ENCODE results near the gene SND1.

SND1 gene

DNA sequence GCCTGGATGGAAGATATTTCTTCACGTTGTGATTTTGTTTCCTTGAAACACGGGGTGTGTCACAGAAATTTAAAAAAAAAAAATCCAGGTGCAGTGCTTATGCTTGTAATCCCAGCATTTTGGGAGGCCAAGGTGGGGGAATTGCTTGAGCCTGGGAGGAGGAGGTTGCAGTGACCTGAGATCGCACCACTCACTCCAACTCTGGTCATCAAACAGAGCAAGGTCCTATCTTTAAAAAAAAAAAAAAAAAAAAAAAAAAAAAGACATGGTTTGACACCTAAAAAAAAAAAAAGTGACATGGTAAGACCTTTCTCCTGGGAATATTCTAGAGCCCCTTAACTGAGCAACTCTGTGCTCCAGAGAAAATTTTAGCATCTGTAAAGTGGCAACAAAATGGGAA lies 388.2 kb downstream of the SND1 start:
- no peak for DNase-seq (ENCODE audit: low read depth in 2 of 2)

DNA sequence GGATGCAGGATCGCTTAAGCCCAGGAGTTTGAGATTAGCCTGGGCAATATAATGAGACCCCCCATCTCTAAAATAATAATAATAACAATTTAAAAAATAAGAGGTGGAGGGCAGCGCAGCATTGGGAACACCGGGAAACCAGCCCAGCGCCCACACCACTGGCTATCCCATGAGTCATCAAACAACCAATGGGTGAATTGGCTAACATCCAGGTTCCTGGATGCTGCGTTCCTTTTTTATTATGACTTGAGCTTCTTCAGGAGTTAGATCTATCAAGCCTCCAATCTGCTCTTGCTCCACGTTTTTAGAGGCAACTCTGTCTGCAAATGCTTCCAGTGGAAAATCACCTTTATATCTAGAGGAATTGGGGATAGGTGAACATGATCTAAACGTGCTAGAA lies 389.2 kb downstream of the SND1 start:
- no peak for DNase-seq (ENCODE audit: low read depth in 2 of 2)

DNA sequence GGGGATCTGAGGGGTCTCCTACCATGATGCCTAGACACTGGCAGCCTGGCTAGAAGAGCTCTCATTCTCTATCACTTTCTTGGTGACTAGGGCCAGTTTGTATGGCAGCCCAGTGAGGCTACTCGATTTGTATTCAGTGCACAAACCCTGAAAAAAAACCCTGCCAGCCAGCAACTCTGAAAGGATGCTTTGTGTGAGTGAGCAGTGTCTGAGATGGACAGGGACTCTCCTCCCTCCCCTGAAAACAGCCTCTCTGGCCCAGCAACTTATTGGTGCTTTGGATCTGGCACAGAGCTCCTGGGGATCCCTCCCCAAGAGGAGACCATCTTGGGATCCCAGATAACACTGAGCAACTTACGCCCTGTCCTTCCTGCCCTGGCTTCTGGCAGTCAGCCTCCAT lies 390.0 kb downstream of the SND1 start:
- no peak for DNase-seq (ENCODE audit: low read depth in 2 of 2)

DNA sequence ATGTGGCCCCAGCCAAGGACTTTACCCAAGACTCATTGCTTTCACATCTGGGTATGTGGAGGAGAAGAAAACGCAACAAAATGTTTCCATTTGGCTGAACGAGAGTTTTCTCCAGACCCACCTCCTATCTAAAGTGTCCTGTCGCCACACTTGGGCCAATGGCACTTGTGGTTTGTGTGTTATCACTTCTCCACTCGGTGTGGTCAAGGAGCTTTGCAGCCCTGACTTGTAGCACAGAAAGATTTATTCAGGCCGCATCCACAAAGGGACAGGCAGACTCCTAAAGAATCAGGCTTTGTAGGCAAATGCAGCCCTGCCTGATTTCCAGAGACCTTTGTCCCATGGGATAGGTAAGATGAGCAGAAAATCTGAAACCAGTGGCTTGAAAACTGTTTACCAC lies 392.1 kb downstream of the SND1 start:
- no peak for DNase-seq (ENCODE audit: low read depth in 2 of 2)

DNA sequence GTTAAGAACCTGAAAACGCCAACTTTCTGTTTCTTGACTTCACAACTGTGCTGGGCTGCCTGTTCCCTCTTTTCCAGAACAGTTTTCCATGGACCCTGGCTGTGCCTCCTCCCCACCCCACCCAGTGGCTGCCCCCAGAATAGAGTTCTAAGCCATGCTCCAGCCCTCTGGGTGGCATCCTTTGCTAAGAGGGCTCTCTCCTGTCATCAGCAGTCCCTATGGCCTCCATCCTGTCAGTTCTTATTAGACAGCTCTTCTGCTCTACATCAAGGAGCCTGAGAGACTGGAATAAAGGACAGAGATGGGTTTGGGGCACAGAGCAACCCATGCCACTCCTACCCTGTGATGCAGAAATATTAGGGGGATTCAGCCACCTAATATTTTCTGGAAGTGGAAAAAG lies 393.2 kb downstream of the SND1 start:
- DNase-seq (ENCODE audit: low read depth in 2 of 2) = no peak

DNA sequence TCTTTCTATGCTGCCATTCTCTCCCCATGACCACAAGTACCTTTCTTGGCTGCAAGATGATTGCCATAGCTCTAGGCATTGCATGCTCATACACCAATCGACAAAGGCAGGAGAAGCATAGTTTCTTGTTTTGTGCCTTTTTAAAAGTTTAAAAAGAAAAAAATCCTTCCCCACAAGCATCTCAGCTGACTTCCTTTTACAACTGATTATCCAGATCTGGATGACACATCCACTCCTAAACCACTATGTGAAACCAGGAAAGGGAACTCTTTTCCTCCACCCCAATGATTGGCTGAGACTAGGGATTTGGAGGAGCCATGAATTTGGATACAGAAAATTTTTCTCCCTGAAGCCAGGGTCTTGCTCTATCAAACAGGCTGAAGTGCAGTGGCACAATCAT lies 393.8 kb downstream of the SND1 start:
- no peak for DNase-seq (ENCODE audit: low read depth in 2 of 2)

DNA sequence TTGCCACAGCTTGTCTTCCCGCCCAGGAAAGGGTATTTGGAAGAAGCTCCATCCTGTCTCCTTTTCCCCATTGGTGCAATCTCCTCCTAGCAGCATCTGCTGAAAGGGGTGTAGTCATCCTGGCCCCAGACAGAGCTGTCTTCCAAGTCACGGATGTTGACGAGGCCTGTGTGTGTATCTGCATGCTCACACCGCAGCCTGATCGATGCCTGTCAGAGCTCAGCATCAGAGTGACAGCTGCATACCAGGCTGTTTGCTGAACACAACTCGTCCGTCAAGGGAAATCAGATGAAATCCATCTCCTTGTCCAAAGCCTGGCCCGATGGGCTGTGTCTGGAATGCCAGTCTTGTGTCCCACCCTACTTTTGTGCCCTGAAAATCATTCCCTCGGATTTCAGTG lies 400.4 kb downstream of the SND1 start:
- no peak for DNase-seq (ENCODE audit: low read depth in 2 of 2)

DNA sequence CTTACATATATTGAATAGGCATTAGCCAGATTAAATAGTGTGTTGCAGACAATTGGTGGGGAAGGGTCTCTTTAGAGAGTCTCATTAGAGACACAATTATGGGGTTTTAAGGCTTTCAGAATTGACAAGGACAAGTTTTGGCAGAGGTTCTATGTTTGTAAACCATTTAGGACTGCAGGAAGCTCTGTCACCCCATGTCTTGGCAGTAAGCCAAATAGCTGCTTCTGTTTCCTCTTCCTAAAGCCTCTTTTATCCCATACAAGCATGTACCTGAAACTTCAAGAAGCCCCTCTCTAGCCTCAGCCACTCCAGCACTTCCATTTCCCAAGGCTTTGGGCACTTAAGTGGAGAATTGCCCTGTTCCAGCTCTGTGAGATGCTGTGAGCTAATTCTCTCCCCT lies 401.0 kb downstream of the SND1 start:
- DNase-seq (ENCODE audit: low read depth in 2 of 2) = no peak

DNA sequence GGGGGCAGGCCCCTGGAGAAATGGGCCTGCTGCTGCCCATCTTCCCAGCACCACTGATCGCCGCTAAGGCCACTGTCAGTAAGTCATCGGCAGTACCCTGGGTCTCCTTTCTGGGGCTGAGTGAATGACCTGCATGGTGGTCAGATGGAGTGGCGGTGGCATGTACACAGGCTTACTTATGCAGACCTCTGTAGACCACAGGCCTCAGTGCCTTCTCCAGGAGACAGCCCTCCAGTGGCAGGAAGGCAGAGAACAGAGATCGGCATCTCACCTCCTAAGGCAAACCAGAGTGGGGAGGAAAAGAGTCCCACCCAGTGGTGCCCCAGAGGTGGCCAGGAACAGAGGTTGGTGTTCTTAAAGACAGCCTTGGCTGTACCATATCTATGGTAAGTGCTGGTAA lies 402.0 kb downstream of the SND1 start:
- DNase-seq (ENCODE audit: low read depth in 2 of 2) = no peak

DNA sequence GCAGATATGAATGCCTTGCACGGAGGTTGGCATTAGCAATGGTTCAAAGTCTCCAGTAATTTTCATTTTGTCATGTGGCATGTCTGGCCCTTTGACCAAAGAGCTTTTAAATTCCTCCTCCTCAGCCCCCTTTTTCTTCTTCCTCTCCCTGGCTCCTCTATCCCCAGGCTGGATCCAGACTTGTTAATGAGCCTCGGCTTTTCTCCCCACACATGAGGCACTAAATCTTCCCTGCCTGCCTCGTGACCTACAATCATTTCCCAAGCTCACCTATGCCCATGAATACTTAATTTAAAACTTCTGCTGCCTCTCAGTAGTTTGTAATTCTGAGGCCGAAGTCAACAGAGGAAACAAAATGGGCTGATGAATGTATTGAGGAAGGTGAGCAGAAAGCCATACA lies 402.5 kb downstream of the SND1 start:
- DNase-seq (ENCODE audit: low read depth in 2 of 2) = no peak

DNA sequence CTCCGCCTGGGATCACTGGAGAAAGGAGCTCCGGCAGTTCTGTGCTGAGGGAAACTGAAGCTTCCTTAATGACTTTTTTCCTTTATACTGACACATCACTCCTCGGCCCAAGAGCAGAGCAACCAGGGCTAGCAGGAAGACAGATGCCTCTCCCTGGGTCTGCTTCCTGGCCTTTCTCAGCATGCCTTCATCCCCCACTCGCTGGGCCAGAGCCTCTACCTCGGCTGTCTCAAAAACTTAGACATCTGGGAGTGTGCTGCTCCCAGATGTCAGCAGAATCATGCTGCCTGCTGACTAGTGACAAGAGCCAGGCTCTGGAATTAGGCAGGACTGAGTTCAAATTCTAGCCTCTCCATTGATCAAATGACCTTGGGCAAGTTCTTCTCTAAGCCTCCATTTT lies 403.6 kb downstream of the SND1 start:
- no peak for DNase-seq (ENCODE audit: low read depth in 2 of 2)

DNA sequence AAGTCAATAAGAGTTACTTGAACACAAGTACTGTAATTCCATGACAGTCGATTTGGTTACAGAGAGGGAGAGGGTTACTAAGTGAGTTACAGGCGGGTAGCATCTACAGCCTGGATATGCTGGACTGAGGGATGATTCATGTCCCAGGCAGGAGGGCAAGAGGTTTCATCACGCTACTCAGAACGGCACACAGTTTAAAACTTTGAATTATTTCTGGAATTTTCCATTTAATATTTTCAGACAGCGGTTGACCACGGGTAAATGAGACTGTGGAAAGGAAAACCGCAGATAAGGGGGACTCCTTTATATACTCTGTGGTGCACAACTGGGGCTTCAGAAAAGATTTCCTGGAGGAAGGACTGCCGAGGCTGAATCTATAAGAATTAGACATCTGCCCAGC lies 404.9 kb downstream of the SND1 start:
- no peak for DNase-seq (ENCODE audit: low read depth in 2 of 2)

DNA sequence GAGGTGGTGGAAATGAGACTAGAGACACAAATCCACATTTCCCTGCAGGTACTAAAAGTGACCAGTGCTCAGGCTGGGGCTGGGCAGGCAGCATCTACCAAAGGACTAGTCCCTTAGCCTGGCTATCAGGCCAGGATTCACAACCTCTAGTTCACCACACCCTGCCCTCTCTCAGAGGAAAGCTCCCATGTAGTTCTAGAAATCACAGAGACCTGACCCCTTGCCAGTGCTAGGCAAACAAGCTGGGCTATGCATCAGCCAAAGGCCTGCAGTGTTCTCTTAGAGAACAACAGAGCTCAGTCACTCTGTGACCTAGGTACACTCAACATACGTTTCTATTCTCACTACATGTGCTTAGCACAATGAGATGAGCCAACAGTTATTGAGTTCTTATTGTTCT lies 405.9 kb downstream of the SND1 start:
- no peak for DNase-seq (ENCODE audit: low read depth in 2 of 2)

DNA sequence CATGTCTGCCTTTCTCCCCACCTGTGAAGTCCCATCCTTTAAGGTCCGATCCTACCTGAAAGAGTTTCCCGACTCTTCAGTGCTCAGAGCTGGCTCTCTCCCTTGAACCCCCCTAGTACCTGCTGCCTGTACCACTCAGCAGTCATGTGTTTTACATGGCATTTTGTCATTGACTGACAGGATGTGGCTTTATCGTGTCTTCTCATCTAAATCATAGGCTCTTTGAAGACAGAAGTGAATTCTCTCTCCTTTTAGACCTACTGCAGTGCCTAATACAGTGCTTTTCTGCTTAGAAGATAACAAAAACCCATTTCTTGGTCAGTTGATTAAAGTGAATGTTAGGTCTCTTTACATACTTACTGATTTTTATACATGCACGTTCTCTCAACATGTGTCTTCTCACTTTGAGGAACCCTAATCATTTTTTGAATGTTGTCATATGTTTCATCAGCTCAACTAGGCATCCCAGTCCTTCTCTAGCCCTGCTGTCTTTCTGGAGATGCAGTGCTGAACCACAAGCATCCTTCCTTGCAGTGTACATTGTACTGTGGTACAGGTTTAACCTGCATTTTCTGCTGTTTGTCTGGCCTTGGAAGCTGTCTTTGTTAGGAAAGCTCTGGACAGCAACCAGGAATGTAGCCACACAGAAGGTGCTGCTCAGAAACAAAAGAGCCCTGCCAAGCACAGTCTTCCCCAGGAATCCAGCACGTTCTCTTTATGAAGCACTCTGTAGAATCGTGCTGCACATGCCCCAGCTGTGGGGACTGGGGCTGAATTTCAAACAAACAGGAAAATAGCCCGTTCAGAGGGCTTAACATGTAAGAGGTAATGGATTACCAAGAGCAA lies 407.4 kb downstream of the SND1 start:
- no peak for DNase-seq (ENCODE audit: low read depth in 2 of 2)

DNA sequence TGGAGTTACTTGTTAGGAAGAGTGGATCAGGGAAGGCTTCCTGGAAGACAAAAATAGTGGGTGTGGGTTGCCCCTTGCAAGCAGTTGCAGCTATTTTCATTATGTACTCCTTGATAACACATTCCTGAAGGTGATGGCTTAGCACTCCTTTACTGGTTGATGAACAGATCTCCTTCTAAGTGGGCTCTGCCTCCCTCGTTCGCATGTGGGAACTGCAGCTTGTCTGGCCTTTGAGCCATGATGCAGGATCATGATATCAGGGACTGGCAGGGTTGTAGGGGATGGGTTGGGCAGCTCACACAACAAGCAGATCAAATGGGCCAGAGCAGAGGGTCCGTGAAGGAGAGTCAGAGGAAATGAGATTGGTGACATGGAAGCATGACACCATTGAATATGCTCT lies 408.0 kb downstream of the SND1 start:
- DNase-seq (ENCODE audit: low read depth in 2 of 2) = no peak

DNA sequence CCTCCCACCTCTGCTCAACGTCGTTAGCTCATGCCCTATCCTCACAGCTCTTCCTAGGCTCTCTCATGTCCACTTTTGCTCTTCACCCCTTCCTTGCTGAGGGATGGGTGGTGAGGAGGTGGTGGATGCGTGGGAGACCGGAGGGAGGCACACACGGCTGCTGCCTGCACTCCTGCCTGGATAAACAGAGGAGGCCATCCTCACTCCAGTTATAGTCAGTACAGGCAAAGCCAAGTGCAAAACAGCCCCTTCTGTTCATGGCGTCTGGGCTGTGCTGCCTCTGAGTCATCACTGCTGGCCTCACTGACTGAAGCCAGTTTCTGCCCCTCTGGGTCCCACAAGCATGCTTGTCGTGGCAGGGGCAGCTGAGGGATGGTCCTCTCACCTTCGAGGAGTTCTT lies 411.1 kb downstream of the SND1 start:
- DNase-seq (ENCODE audit: low read depth in 2 of 2) = no peak

DNA sequence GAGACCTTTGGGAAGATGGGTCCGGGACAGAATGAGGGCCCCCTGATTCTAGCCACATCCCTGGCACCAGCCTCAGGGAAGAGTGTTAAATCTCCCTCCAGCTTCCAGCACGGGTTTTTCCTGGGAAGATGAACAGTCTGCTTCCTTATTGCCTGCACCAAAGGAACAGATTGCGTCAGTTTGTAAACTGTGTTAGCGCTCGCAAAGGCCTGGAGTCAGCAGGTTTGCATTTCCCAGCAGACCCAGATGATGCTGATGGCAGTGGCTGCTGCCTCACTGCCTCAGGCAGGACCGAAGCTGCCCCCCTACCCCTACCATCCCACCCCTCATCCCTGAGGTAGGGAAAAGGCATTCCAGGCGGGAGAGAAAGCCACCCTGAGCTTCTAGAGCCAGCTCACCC lies 413.9 kb downstream of the SND1 start:
- no peak for DNase-seq (ENCODE audit: low read depth in 2 of 2)

DNA sequence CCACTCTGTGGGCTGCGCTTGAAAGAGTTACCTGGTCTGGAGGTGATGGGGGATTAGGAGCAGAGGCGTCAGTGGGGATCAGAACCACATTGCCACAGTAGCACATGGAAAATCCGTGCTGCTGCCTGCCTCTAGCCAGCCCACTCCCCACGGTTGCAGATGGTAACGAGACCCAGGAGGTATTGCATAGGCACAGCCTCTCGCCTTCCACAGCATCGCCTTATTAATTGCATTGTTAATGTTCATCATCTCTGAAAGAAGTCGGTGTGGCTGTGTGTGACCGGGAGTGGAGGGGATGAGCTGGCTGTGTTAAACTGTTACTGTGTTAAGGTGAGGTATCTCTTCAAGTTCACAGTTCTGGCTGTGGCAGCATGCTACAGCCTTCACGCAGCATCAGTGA lies 414.4 kb downstream of the SND1 start:
- no peak for DNase-seq (ENCODE audit: low read depth in 2 of 2)

DNA sequence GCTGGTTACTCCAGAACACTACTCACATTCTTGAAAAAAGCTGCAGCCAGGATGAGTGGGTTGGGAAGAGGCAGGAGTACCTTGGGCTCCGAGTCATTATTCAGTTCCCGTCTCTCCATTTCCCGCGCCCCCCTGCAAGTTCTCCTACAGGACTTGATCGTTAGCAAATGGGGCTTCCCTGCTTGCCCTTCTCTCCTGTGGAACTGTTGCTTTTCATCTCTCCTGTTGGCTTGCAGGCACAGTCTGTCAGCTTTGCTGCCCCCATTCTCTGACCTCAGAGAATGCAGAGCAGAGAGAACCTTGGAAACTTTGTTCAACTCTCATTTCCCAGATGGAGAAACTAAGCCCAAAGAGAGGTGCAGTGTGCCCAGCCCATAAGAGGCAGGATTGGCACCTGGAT lies 414.9 kb downstream of the SND1 start:
- no peak for DNase-seq (ENCODE audit: low read depth in 2 of 2)

DNA sequence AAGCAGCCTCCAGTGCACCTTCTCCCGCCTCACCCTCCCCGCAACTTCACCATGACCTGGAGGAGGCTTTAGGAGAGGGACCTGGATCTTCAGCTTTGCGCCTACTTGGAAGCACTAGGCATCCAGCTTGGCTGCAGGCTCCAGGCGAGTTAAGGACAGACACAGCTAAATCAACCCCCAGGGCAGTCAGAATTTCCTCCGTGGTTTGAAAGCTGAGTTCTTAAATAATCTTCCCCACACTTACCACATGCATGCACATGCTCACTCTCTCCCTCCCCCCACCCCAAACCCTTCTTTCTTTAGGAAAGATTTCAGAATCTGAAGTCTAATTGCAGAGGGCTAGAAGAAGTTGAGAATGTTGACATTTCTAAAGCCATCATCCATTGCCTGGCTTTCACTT lies 416.0 kb downstream of the SND1 start:
- no peak for DNase-seq (ENCODE audit: low read depth in 2 of 2)

DNA sequence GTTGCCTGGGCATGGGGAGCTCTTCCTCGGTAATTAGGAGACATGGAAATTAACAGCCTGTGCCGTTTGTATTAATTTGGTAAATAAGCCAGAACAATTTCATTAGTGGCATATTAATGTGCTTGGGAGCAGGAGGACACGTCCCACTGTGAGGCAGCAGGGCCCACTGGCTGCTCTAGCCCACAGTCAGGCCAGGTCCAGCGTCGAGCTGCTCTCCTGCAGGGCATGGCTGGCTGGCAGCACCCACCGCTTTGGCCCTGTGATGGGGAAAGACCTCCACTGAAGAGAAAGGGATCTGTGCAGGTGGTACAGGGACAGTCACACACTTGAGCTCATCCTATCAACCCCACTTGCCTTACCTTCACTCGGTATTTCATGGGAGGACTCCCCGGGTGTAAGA lies 416.8 kb downstream of the SND1 start:
- no peak for DNase-seq (ENCODE audit: low read depth in 2 of 2)

DNA sequence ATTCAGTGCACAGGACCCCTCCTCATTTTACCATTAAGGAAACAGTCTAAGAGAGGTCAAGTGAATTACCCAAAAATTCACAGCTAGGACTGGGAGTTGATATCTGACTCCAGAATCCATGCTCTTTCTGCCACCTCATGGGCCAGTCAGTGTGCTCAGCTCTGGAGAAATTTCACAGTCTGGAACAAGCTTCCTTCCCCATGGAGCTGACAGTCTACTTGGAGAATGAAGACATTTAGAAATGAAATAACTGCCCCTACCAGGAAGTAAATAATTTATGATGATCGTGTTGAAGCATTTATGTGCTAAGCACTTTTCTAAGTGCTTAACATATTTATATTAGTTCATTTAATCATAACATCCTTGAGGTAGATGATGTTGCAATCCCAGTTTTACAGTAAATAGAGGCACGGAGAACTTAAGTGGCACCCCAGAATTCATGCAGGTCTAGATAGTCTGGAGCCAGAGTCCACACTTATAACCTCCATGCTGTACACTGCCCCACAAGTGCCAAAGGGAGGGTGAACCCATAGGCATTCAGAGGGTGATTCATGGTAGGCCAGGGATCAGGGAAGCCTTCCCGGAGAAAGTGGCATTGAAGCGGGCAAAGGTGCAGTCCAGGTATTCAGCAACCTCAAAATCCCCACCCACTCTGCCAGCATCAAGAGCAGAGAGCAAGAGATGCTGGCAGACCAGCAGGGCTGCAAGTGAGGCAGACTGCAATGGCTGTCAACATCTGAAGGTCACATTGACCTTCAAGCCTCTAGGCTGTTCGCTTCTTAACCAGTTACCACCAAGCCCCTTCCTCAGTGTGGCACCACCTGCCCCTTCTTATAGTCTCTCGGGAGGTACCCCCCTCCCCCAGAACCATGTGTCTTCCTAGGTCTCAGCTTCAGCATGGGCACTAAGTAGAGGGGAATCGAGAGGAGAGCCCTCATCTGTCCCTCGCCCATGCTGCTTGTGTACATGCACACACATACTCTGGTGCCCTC lies 417.7 kb downstream of the SND1 start:
- DNase-seq (ENCODE audit: low read depth in 2 of 2) = no peak

DNA sequence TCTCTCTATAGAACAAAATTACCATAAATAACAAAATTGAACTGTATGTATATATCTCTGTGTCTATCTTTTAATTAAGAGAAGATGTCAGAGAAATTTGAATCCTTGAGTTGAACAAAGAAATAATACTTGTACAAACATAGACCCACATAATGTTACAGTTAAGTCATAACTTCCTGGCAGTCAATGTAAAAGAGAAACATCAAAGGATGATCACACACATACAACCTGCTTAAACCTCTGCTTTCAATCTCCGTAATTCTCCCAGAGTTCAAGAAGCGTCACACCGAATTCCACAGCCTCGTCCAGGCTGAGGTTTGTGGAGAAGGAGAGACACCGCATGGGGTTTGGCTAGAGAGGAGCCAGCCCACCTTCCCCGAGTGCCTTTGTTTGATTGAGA lies 419.4 kb downstream of the SND1 start:
- DNase-seq (ENCODE audit: low read depth in 2 of 2) = no peak
